GM19468 (cell line): ENCODE results near the gene NUP43.
A peak's percentile ranks its signal among the peaks of the same experiment; 100 is the strongest.
"Not testable (repeated sequence)": the region's sequence is repeated elsewhere in the genome, so short reads cannot be mapped to it uniquely, and the experiment has no call there.

ENCODE experiments used
- ATAC-seq: cut with Tn5 transposase; IDR thresholded peaks from one replicate; pipeline ENCODE4 v1.9.1; 2021; ENCODE audit warnings: mild to moderate bottlenecking, moderate library complexity, moderate number of reproducible peaks; ENCODE audit not compliant: unreplicated experiment; ENCODE audit errors: extremely low read depth

Gene NUP43

DNA sequence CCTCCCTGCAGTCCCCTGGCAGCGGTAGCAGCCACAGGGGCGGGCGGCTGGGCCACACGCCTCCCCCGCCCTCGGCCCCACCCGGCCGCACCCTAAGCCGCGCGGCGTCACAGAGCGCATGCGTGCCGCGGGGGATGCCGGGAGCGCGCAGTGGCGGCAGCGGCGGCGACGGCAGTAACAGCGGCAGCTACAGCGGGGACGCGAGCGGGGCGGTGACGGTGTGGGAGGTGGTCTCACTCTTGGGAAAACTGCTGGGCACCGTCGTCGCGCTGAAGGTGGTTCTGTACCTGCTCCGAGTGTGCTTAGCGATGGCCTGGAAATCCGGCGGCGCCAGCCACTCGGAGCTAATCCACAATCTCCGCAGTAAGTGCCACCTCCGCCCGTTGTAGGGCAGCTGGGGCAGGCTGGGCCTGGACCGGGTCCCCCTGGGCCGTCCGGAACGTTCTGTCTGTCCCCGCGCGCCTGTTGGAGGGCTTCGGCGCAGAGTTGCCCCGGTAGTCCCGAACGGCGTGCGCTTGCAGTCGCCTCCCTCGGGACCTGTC, 3.3 kb upstream of the NUP43 start, which contains the start of gene PCMT1:
Gene PCMT1 (plus strand): TSS at position 148 of the 542 bp plus-strand sequence. CDS start 161 bp downstream, at position 309.
- peak; percentile 87 for ATAC-seq

DNA sequence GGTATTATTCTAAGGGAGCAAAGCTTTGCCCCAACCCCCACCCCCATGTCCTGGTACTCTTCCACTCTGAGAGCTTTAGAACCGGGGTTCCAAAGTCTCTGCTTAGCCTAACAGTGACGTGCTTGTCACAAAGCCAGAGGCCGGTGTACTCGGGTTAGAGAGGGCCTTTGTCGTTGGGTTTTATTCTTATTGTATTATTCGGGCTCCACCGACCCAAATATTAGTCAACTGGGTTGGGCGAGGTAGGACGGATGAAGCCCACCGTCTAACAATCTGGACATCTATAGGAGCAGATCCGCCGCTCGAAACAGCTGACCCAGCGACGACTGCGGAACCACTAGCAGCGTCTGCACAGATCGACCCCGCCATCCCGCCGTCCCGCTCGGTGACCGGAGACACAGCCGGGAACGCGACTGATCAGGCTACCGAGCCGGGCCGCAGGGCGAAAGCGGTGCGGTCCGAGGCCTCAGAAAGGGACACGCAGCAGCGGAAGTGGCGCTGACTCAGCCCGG, 2.8 kb upstream of the NUP43 start:
- not testable (repeated sequence) for ATAC-seq

DNA sequence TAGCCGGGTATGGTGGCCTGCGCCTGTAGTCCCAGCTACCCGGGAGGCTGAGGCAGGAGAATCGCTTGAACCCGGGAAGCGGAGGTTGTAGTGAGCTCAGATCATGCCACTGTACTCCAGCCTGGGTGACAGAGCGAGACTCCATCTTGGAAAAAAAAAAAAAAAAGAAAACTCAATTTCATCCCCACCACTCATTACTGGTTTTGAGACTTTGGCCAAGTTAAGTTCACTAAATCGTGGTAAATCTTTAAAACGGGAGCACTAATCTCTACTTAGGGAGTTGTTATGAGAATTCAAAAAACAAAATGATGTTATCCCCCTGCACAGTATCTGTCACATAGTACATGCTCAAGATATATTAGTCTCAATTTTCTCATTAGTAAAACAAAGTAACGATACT, 1.1 kb downstream of the NUP43 start:
- ATAC-seq = not testable (repeated sequence)

DNA sequence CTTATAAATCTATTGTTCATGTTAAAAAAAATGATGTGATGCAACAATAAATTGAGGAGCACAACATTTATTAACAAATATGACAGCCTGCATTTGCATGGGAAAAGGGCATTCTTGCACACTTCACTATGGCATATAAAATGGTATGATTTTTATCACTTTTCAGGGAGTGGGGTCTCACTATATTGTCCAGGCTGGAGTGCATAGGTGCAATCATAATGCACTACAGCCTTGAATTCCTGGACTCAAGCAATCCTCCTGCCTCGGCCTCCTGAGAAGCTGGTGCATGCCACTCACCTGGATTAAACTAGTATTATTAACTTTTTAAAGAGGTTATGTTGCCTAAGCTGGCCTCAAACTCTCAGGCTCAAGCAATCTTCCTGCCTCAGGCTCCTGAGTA, 11.4 kb downstream of the NUP43 start:
- ATAC-seq = no peak

DNA sequence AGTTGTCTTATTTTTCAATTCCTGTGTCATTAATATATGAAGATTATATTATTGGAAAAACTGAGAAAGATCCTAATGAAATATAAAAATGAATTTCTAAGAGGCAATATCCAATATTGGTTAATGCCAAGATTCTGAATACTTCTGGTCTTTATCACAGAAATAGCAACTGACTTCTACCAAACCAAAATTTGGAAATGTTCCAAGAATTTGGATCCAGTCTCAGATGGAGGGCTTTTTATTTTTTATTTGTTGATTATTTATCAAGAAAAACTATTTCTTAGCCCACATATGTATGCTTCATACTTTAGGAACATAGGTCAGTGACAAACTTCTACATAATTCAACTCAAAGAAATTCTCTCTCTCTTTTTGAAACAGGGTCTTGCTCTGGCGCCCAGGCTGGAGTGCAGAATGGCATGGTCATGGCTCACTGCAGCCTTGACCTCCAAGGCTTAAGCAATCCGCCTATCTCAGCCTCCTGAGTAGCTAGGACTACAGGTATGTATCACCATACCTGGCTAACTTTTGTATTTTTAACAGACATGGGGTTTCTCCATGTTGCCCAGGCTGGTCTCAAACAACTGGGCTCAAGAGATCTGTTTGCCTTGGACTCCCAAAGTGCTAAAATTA, 13.1 kb downstream of the NUP43 start:
- ATAC-seq = no peak

DNA sequence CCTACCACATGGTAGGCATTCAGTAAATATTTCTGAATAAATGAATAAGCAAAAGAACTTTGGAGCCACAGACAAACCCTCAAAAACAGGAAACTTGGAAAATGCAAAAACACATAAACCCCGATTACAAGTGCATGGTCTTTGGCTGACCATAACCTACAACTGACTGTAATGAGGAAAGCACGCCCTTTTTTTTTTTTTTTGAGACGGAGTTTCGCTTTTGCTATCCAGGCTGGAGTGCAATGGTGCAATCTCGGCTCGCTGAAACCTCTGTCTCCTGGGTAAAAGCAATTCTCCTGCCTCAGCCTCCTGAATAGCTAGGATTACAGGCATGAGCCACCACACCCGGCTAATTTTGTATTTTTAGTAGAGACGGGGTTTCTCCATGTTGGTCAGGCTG, 16.5 kb downstream of the NUP43 start:
- ATAC-seq = no peak

DNA sequence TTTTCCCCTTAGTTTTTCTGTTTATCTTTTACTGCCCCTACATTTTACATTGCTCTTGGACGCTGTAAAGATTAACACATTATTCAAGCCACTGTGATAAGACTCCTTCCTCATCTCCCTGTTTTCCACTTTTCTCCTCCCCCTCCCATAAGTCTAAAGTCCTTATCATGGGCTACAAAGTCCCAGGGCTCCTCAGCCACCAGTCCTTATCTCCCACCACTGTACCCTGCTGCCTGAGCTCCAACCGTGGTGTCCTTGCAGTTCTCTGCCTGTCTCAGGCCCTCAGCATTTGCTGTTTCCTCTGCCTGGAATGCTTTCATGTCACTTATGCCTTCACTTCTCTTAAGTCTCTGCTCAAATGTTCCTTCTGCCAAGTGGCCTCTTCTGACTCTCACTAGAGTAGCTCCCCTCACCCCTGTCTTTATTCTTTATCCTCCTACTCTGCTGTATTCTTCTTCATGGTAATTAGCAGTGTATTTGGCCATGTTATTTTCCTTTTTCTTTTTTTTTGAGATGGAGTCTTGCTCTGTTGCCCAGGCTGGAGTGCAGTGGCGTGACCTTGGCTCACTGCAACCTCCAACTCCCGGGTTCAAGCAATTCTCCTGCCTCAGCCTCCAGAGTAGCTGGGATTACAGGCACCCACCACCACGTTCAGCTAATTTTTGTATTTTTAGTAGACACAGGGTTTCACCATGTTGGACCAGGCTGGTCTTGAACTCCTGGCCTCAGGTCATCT, 17.7 kb downstream of the NUP43 start:
- ATAC-seq = no peak

DNA sequence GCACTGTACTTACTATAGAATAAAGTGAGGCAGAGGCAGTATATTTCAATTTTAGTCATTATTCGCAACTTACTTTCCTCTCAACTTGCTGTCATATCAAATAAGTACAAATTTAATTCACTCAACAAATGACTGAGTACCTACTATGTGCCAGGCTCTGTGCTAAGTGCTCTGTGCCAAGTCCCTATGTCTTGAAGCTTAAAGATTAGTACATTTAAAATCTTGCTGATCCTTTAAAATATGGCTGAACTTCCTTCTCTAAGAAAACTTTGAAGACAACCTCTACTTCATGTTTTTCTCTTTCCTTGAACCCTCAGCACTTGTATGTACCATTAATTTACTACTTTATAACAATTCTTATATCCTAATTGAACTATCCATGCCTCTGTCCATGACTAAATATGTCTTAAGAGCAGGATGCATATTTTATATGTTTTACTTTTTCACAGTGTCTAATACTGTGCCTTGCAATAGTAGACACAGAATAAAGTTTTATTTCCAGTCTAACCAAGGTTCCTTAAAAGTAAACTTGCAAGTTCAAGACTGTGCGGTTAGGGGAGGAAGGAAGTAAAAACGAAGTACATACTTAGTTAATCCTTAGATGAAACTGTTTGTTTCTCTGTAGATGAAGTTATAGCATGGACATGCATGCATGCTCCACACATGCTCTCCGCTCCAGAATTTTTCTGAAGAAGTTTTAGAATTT, 18.4 kb downstream of the NUP43 start:
- no peak for ATAC-seq

DNA sequence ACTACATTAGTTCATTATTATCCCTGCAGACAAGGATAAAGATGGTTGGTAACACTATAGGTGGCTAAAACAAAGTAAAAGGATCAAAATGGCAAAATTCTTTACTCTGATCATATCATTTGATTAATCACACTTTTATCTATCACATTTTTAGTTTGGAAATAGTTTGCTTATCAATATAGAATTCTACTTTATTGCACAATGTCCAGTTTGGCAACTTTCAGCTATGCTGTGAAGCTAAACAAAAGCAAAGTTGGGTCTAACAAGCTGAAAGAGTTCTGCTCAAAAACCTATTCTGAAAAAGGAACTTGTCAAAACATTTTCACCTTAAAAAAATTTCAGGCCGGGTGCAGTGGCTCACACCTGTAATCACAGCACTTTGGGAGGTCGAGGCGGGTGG, 20.5 kb downstream of the NUP43 start:
- no peak for ATAC-seq

DNA sequence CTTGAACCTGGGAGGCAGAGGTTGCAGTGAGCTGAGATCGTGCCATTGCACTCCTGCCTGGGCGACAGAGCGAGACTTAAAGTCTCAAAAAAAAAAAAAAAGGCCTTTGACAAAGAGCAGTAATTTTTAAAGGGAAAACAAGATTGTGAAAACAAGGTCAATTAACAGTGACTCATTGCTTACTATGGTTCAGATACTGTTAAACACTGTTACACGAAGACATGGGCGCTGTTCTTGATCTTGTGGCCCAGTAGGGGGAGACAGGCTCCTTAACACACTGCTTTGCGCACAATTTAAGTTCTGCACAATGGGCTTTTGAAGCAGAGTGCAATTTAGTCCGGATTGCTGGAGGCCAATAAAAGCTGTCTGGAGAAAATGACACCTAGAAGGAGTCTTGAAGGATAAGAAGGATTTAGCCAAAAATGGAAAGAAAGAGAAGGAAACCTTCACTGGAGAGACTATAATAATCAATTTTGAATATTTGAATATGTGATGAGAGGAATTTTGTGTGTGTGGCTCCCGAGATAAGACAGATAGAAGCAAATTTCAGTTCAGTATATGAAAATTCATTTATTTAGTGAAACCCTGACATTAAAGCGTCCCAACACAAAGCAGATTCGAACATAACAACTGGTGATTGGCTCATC, 22.4 kb downstream of the NUP43 start:
- no peak for ATAC-seq

DNA sequence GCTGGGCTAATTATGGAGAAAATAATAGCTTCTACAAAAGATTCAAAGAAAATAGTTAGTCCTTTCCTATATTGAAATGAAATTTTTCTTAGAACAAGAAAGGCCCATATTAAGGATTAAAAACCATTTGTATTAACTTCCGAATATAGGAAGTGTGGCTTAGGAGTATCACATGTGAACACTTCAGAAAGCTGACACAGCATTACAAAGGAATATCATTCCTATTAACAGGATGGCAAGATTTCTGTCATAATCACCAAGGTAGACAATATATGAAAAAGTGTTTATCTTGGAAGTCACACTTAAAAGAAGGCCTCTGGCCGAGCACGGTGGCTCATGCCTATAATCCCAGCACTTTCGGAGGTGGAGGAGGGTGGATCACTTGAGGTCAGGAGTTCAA, 23.1 kb downstream of the NUP43 start:
- ATAC-seq = no peak

DNA sequence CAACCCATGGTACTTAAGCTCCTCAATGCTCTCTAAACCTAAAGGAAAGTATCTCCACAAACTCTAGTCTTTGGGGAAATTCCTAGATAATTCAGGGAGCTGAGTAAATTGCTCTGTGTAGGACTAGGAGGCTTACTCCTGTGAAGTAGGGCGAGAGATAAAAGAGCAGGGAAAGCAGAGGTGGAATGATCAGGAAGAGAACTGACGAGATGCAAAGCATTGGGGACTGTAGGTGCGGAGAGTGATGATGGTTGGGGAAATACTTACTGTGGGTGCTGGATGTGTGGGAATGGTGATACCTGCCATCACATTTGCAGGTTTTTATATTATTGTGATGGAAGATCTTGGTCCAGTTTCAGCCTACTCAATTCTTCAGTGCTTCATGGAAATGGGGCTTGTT, 26.8 kb downstream of the NUP43 start:
- no peak for ATAC-seq

DNA sequence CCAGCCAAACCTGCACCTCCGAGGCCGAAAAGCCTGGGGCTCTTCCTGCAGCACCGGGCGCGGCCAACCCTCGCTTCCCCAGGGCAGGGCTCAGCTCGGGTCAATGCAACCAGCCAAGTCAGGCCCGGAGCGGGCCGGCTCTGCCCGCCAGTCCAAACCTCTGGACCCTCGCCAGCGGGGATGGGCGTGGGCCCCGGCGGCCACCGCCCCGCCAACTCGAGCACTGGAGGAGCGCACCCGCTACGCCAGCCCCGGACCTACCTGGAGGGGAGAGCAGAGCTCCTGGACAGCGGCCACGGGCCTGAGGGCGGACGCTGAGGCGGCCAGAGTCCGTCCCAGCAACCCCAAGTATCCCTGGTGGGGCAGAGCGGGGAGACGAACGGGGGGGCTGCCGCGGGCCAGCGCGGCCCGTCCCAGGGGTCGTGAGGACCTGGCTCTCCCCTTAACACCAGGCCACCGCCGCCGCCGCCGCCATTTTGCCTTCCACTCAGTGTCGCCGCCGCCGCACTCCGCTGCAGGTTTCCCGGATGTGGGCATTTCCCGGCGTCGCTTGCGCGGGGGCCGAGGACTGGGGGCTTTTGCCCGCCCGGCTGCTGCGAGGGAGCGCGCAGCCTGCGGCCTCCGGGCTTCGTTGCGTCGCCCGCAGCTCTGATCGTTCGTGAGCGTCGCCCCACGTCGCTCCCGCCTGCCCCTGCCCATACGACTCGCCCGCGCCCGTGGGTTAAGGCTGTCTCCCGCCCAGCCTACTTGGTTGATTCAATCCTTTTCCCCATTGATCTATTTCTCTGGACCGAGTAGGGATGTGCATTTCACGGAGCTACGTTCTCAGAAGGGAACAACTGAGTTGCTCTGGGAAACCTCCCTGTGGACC, 28.5 kb downstream of the NUP43 start, which contains the start of gene LATS1:
Gene LATS1 (minus strand): TSS at position 514 of the 871 bp plus-strand sequence. CDS start 15,975 bp downstream, outside the sequence.
- ATAC-seq = peak; percentile 83

DNA sequence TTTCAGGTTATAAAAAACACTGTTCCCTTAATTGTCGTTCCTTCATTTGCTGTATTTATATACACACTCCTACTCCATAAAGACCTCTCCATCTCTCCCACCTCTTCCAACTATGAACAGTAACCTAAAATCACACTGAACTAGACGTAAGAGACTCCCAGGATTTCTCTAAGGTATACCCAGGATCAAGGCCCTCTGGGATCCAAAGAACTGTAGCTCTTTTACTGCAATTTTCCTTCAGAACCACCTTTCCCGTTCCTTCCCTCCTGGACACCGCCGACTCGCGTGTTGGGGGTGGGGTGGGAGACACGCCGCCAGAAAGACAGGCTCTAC, 29.1 kb downstream of the NUP43 start:
- no peak for ATAC-seq

DNA sequence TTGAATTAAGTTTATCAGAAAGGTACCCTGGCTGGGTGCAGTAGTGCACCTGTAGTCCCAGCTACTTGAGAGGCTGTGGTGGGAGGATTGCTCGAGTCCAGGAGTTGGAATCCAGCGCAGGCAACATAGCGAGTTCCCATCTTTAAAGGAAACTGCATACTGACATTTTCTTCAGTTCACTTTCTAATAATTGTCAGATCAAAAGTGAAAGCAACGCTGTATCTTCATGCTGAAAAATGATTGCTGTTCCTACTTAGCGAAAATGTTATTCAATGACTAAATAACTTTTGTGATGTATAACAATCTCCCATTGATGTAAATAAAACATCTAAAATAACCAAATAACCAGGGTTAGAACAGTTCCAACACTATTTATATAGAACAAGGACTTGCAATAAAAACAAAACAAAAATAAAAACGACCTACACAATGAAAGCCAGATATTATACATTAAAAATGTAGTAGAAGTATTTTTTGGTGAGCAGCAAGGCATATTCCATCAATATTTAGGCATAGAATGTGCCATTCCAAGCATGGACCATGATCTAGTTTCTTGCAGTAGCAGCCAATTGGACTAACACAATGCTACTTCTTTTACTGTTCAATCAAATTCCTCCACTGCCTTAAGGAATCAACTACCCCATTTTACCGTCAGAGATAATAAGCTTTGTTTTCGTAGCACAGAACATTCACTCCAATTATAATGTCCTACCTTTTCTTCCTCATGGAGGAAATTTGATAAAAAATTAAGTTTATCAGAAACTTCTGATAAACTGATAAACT, 30.0 kb downstream of the NUP43 start:
- no peak for ATAC-seq

DNA sequence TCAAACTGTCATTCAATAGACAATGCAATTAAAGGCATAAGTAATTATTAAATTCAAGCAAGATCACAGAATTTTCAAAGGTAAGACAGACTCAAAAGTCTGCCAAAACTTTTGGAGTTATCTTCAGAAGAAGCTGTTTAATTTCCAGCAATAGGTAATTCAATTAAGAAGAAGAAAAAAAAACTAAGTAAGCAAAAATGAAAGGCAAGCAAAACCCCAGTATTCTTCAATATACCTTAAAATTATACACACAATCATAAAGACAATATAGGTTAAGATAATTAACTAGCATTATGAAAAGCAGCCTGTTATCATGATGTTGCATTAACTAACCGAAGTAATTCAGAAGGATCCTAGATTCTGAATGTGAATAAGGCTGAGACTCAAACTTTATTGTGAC, 31.9 kb downstream of the NUP43 start:
- no peak for ATAC-seq

DNA sequence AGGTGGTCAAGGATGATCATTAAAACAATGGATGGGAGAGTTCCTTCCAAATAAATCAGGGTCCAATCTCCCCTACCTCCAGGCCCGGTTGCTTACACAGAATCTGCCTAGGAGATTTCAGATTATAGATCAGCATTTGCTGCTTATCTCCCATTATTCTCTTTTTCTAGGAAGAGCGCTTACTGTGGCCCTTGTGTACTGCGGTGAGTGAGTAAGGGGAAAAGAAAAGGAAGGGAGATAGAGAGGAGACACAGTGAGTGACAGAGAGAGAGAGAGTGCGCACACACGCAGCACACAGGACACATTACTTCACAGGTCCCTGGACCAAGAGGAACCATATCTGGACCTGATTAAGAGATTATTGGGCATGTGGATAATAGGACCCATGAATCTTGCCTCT, 34.6 kb downstream of the NUP43 start:
- no peak for ATAC-seq

DNA sequence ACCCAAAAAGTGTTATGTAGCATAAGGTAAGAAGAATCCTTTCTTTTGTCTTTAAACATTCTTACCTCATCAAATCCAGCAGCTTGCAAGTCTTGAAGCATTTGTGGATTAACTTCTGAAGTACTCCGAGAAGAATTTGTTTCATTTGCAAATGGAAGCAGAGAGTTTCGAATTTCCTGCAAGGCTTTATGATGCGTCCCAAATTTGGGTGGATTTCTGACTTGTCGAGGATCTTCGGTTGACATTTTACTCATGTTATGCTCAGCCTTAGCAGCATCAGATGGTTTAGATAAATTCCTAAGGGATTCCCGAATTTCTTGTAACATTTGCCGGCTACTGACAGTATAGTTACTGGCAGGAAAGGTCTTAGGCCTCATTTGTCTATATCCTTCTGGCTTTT, 44.6 kb downstream of the NUP43 start:
- no peak for ATAC-seq

DNA sequence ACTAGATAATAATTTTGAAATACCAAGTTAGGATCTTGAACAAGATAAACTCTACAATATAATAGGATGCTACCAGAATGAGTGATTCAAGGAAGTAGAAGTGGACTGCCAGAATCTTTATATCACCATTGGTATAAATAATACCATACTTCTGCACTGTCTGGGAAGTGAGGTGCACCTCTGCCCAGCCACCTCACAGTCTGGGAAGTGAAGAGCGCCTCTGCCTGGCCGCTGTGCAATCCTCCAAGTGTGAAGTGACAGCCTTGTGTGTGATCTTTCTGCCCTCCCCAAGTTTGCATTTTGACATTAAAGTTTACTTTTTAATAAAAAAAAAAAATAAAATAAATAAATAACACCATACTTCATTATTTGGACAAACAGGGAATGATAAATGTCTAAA, 47.2 kb downstream of the NUP43 start:
- ATAC-seq = no peak
